Measurements from ENCODE around the gene HRK.

HRK gene

GRCh38 chr12:116849216-116849615 is 32.0 kb downstream of the HRK start:
- H3K27ac Mint-ChIP-seq, result no peak overlapping the region
- H3K4me1 Mint-ChIP-seq, result peaks cover 11% of the 10 kb centered on the region
- no peaks in the 10 kb centered on the region for H3K9me3 Mint-ChIP-seq
- no peak overlapping the region for H3K4me3 Mint-ChIP-seq
- peaks cover 4% of the 10 kb centered on the region for H3K27me3 Mint-ChIP-seq (ENCODE audit: low read depth)
- peaks cover 13% of the 10 kb centered on the region for H3K36me3 Mint-ChIP-seq (ENCODE audit: low read depth)
- no peak for TF ChIP-seq CTCF (IDR thresholded peaks at IDR 0.05; ENCODE audit: unreplicated experiment in 3 of 3)

GRCh38 chr12:116843085-116843484 is 38.2 kb downstream of the HRK start:
- no peak for TF ChIP-seq CTCF (IDR thresholded peaks at IDR 0.05; ENCODE audit: unreplicated experiment in 3 of 3)
- no peaks in the 10 kb centered on the region for H3K27me3 Mint-ChIP-seq (ENCODE audit: low read depth)
- no peaks in the 10 kb centered on the region for H3K4me1 Mint-ChIP-seq
- peaks cover 7% of the 10 kb centered on the region for H3K36me3 Mint-ChIP-seq (ENCODE audit: low read depth)
- no peaks in the 10 kb centered on the region for H3K9me3 Mint-ChIP-seq
- H3K4me3 Mint-ChIP-seq, result no peak overlapping the region
- H3K27ac Mint-ChIP-seq, result no peak overlapping the region

- no peaks in the 10 kb centered on the region for H3K27me3 Mint-ChIP-seq (ENCODE audit: low read depth)
- peaks cover 19% of the 10 kb centered on the region for H3K36me3 Mint-ChIP-seq (ENCODE audit: low read depth)
- no peak overlapping the region for H3K4me3 Mint-ChIP-seq
- TF ChIP-seq CTCF (IDR thresholded peaks at IDR 0.05; ENCODE audit: unreplicated experiment in 3 of 3), result no peak
- H3K27ac Mint-ChIP-seq, result no peak overlapping the region
- no peaks in the 10 kb centered on the region for H3K9me3 Mint-ChIP-seq
- peaks cover 5% of the 10 kb centered on the region for H3K4me1 Mint-ChIP-seq
Measured at GRCh38 chr12:116839287-116839830, 41.9 kb downstream of the HRK start.

- H3K27ac Mint-ChIP-seq, result no peak overlapping the region
- peaks cover 5% of the 10 kb centered on the region for H3K4me1 Mint-ChIP-seq
- H3K27me3 Mint-ChIP-seq (ENCODE audit: low read depth), result no peaks in the 10 kb centered on the region
- no peaks in the 10 kb centered on the region for H3K9me3 Mint-ChIP-seq
- no peak for TF ChIP-seq CTCF (IDR thresholded peaks at IDR 0.05; ENCODE audit: unreplicated experiment in 3 of 3)
- H3K36me3 Mint-ChIP-seq (ENCODE audit: low read depth), result peaks cover 21% of the 10 kb centered on the region
- no peak overlapping the region for H3K4me3 Mint-ChIP-seq
Measured at GRCh38 chr12:116838365-116838764, 42.9 kb downstream of the HRK start.

- Mint-ChIP-seq H3K4me1 (peaks cover 5% of the 10 kb centered on the region), H3K27ac (no peak overlapping the region), H3K27me3 (ENCODE audit: low read depth) (no peaks in the 10 kb centered on the region), H3K36me3 (ENCODE audit: low read depth) (peaks cover 21% of the 10 kb centered on the region), H3K9me3 (no peaks in the 10 kb centered on the region), H3K4me3 (no peak overlapping the region)
- no peak for TF ChIP-seq CTCF (IDR thresholded peaks at IDR 0.05; ENCODE audit: unreplicated experiment in 3 of 3)
Measured at GRCh38 chr12:116837097-116837496, 44.1 kb downstream of the HRK start.

- H3K4me3 Mint-ChIP-seq, result no peak overlapping the region
- no peak for TF ChIP-seq CTCF (IDR thresholded peaks at IDR 0.05; ENCODE audit: unreplicated experiment in 3 of 3)
- no peaks in the 10 kb centered on the region for H3K9me3 Mint-ChIP-seq
- H3K36me3 Mint-ChIP-seq (ENCODE audit: low read depth), result peaks cover 21% of the 10 kb centered on the region
- peaks cover 5% of the 10 kb centered on the region for H3K4me1 Mint-ChIP-seq
- H3K27me3 Mint-ChIP-seq (ENCODE audit: low read depth), result no peaks in the 10 kb centered on the region
- H3K27ac Mint-ChIP-seq, result no peak overlapping the region
Measured at GRCh38 chr12:116835484-116835883, 45.8 kb downstream of the HRK start.

Data from nephron (organoid).